MG63 (cell line): ENCODE data around the gene NOP9. TPM values are rescaled to one million over a fixed set of nuclear protein-coding genes. Genes with fewer than 3 reads are reported as not detected.

Experiments
- DNase-seq: peaks from one replicate; pipeline ENCODE4 v3.0.0-alpha.2; 2020
- H3K27me3 ChIP-seq: fragments of 250-450 bp; sonication (Bioruptor Pico); 2 replicates; pipeline ENCODE4 v1.5.1; 2020; ENCODE audit warnings: mild to moderate bottlenecking, moderate library complexity
- H3K36me3 ChIP-seq: fragments of 250-450 bp; sonication (Bioruptor Pico); 2 replicates; pipeline ENCODE4 v1.5.1; 2020; ENCODE audit warnings: mild to moderate bottlenecking, moderate library complexity
- H3K4me3 ChIP-seq: fragments of 250-450 bp; sonication (Bioruptor Pico); 2 replicates; pipeline ENCODE4 v1.5.1; 2020; ENCODE audit warnings: mild to moderate bottlenecking, moderate library complexity
- H3K9me3 ChIP-seq: fragments of 250-450 bp; sonication (Bioruptor Pico); 2 replicates; pipeline ENCODE4 v1.5.1; 2020; ENCODE audit warnings: mild to moderate bottlenecking, moderate library complexity
- total RNA-seq: library from RNA; depleted of rRNA; stranded (reverse); fragments of >200 nt; shearing (Covaris generic); gene quantifications from 2 replicates; pipeline ENCODE4 v1.2.3, GENCODE V29; 2014; ENCODE audit warnings: low replicate concordance; rRNA removed

The NOP9 gene, protein sequence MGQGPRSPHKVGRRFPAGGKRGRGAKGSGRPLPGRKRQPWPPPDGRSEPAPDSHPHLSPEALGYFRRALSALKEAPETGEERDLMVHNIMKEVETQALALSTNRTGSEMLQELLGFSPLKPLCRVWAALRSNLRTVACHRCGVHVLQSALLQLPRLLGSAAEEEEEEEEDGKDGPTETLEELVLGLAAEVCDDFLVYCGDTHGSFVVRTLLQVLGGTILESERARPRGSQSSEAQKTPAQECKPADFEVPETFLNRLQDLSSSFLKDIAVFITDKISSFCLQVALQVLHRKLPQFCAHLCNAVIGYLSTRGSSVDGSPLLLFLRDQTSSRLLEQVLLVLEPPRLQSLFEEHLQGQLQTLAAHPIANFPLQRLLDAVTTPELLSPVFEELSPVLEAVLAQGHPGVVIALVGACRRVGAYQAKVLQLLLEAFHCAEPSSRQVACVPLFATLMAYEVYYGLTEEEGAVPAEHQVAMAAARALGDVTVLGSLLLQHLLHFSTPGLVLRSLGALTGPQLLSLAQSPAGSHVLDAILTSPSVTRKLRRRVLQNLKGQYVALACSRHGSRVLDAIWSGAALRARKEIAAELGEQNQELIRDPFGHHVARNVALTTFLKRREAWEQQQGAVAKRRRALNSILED
- total RNA-seq, result 6.6 and 10.6 TPM in 2 replicates

DNA sequence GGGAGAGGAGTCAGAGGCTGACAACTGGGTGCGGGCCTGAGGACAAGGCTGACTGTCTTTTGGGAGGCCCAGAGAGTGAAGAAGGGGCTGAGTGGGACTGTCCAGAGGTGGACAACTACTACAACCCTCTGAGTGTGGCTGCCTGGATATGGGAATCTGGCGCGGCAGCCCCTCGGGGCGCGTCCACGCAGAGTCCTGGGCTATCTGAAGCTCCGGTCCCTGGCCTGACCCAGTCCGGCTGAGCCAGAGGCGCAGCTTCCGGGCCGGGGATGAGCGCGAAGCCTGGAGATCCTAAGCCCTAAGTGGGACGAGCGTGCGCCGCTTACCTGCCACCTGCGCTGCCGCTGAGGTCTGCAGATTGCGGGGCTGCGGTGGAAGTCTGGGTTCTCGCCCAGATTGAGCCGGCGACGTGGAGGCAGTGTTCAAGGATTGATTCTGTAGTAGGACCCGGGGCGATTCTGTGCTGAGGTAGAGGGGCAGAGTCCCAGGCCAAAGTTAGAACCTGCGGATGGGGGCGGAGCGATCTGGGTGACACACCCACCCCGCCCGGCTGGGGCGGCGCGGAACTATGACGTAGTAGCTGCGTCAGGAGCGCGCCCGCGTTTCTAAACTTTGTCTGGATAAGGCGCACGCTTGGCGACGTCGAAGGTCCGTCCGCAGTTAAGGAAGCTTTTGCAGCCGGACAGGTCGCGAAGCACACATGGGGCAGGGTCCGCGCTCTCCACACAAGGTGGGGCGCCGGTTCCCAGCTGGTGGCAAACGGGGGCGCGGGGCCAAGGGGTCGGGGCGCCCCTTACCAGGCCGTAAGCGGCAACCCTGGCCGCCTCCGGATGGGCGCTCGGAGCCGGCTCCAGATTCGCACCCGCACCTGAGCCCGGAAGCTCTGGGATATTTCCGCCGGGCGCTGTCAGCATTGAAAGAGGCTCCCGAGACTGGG is at the start of gene NOP9, which contains the start of gene DHRS1:
Gene NOP9, plus strand, starts transcription at position 596 of the 937 bp plus-strand sequence. Its CDS starts 105 bp downstream, at position 701.
Gene DHRS1, minus strand, starts transcription at position 526 of the 937 bp plus-strand sequence. CDS start 674 bp downstream, outside the sequence.
- Histone ChIP-seq H3K27me3 (no peaks in the 10 kb centered on the region), H3K4me3 (peak within 1 kb of the TSS; percentile 77), H3K36me3 (peaks cover 10% of the 10 kb centered on the region; the same call in 1 of the 2 replicates), H3K9me3 (no peaks in the 10 kb centered on the region)
- peak; percentile 76 for DNase-seq

DNA sequence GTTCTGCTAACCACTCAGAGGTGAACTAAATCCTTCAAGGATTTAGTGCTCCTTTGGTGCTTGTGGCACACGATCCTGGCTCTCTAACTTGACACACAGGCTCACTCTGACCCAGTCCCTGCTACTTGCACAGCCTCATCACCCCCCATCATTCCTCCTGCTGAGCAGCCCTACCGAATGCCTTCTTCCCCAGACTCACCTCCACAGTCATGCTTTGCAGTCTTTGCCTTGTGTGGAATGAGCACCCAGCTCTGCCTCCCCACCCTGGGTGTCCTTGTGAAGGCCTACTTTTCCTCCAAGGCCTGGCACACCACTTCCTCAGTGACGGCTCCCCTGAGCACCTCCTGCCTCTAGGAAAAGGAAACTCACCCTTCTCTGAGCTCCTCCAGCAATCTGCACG is 49.3 kb upstream of the NOP9 start:
- Histone ChIP-seq H3K9me3 (no peaks in the 10 kb centered on the region), H3K4me3 (no peak overlapping the region), H3K36me3 (no peaks in the 10 kb centered on the region), H3K27me3 (no peaks in the 10 kb centered on the region)
- DNase-seq, result no peak

DNA sequence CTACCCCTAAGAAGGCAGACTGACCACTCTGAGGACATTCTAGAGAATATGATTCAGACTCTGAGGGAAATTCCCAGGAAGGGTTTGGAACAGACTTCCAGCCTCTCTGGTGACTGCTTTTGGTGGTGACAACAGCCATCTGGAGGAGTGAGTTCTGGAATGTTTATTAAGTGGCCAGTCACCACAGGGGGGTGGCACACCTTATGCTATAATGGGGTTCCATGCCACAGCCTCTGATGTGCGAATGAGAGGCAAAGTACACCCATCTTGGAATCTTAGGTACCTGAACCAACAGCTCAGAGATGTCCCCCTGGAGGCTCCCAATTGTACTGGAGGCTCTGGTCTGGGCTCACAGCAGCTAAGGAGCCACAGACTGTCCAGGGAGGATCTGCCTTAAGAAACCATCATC is 47.8 kb upstream of the NOP9 start:
- no peaks in the 10 kb centered on the region for H3K36me3 ChIP-seq
- no peaks in the 10 kb centered on the region for H3K9me3 ChIP-seq
- H3K4me3 ChIP-seq, result no peak overlapping the region
- no peak for DNase-seq
- no peaks in the 10 kb centered on the region for H3K27me3 ChIP-seq

DNA sequence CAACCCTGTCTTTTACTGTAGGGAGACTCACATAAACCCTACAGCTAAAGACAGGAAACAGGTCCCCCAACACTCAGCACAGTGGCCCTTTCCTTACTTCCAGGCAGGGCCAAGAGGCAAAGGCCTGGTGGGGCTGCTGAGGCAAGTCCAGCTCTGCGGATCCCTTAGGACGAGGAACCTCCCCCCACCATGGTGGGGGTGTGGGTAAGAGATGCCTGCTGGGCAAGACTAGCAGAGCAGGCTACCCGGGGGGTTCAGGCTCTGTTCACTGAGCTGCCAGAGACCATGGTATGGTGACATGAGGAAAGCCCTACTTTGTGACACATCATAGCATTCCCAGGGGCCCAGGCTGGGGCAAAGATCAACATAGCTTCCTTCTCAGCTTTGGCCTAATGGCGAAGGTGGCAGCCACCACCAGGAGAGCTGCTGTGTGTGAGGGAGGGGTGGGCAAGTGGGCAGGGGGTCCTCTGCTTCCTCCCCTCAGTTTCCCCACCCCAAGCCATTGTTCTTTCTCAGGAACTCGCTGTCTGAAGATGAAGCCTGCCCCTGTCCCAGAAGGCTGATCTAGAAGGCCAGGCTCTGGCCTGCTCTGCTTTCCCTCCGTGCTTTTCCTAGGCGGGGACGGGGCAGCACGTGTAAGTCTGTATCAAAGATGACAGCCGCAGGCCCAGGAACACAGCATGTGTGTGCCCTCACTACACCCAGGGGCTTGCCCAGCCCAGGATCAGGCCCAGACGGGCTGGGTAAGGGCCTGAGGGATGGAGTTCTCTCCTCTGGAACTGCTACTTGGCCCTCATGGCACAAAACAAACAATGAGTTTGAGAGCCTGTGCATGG is 47.1 kb upstream of the NOP9 start:
- H3K27me3 ChIP-seq, result no peaks in the 10 kb centered on the region

DNA sequence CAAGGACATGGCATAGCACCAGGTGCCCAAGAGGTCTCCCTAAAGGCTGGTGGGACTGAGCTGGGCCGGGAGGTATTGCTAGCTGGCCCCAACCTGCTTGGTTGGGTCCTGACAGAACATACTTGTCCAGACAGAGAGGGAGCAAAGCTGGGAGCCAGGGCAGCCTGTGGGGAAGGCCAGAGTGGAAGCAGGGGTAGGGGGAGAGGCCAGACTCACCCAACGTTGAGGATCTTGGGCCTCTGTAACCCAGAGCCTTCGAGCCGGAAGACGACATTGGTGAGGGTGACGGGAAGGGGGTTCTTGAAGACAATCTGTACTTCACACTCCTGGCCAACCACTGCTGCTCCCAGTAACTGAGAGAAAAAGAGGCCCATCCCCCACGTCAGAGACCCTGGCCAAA is 45.7 kb upstream of the NOP9 start:
- DNase-seq, result no peak
- no peaks in the 10 kb centered on the region for H3K36me3 ChIP-seq
- no peaks in the 10 kb centered on the region for H3K27me3 ChIP-seq
- no peaks in the 10 kb centered on the region for H3K9me3 ChIP-seq
- no peak overlapping the region for H3K4me3 ChIP-seq

More for the DNA sequence above, 47.1 kb upstream of the NOP9 start:
- DNase-seq, result no peak
- no peaks in the 10 kb centered on the region for H3K9me3 ChIP-seq
- H3K36me3 ChIP-seq, result no peaks in the 10 kb centered on the region
- no peak overlapping the region for H3K4me3 ChIP-seq

DNA sequence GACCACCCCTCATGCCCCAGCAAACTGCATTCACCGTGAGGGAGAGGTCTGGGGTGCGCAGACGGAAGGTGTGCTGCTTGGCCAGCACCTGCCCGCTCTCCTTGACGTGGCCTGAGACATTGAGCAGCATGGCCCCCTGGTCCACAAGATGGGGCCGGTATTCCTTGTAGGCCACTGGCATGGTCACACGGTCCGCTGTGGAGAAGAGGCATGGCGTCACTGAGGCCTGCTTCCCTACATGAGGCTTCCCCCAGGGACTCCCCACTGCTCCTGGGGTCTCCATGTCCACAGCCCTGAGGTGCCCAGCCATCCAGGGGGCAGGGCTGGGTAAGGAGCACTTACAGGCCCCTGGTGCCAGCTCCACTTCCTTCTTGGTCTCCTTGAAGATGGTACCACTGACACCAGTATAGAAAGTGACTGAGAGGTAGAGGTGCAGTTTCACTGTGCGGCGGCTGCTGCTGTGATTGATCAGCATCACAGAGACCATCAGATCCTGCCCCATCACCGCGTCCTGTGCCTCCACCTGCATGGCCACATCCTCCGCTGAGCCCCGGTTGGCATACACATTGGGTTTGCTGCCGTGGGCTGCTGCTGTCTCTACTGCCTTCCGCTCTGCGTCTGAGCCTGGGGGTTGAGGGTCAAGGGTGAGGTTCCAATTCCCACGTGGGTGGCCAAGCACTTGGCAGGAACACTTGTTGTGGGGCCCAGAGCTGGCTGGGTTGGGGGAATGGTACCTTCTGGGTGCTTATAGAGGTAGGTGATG is 44.8 kb upstream of the NOP9 start:
- no peaks in the 10 kb centered on the region for H3K27me3 ChIP-seq
- DNase-seq, result no peak
- no peaks in the 10 kb centered on the region for H3K9me3 ChIP-seq
- H3K4me3 ChIP-seq, result no peak overlapping the region
- no peaks in the 10 kb centered on the region for H3K36me3 ChIP-seq

DNA sequence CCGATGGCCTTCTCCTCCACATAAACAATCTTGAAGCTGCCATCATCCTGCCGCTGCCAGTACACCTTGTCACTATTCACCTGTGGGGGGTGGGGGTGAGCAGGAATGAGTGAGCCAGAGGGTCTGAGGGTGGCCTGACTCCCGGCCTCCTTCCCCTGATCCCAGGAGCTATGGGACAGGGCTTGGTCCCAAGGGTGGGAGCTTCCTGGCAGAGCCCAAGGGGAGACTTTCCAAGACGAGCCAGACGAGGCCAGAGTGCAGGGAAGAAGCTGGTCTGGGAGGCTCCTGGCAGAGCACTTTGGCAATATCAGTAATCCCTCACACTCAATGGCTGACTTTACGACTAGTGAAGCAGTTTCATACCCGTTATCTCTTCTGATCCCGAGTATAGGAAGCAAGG is 44.2 kb upstream of the NOP9 start:
- Histone ChIP-seq H3K9me3 (no peaks in the 10 kb centered on the region), H3K36me3 (no peaks in the 10 kb centered on the region), H3K27me3 (no peaks in the 10 kb centered on the region), H3K4me3 (no peak overlapping the region)
- no peak for DNase-seq

DNA sequence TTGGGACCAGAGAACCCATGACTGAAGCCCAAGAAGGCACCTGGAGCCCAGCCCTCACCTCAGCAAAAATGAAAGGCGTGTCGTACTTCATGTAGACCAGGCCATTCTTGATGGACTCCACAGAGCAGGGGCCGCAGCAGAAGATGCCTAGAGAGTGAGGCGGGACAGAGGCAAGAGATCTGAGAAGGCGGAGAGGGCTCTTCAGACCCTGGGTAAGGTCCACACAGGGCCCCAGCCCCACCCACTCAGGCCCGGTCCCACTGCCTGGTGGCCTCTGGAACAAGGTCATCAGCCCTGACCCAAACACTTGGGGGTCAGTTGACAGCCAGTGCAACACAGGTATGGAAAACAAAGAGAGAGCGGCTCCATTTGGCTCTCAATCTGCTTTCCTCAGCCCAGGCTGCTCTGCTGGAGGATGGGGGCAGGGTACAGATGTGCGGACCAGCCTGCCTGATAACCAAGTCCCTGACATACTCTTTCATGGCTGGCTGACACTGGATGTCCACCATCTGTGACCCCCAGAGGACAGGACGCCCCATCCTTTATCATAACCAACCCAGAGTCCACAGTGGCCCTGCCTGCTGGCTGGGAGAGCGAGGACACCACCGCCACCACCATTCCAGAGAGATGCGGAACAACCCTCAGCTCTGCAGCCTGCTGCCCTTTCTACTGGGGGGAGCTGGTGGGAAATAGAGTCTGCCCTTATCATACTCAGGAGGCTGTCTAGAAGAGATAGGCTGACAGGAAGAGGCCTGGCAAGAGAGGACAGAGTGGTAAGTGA is 43.5 kb upstream of the NOP9 start:
- H3K36me3 ChIP-seq, result no peaks in the 10 kb centered on the region
- no peaks in the 10 kb centered on the region for H3K9me3 ChIP-seq
- H3K4me3 ChIP-seq, result no peak overlapping the region
- H3K27me3 ChIP-seq, result no peaks in the 10 kb centered on the region
- no peak for DNase-seq

DNA sequence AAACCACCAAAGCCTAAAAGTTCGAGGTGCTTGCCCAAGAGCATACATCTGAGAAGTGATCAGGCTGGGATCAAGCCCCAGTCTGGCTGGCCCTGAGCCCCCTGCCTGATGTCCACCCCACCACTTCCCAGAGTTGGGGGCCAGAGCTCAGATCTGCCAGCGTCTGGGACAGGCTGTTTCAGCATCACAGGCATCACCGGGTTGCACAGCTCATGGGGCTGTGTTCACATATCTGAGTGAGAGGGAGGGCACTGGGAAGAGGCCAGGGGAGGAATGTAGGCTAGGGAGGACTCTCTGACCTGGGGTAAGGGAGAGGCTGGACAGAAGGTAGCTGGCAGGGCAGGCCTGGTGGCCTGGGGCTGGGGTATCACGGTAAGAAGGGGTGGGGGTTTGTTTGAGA is 42.7 kb upstream of the NOP9 start:
- Histone ChIP-seq H3K27me3 (no peaks in the 10 kb centered on the region), H3K4me3 (no peak overlapping the region), H3K36me3 (no peaks in the 10 kb centered on the region), H3K9me3 (no peaks in the 10 kb centered on the region)
- no peak for DNase-seq

DNA sequence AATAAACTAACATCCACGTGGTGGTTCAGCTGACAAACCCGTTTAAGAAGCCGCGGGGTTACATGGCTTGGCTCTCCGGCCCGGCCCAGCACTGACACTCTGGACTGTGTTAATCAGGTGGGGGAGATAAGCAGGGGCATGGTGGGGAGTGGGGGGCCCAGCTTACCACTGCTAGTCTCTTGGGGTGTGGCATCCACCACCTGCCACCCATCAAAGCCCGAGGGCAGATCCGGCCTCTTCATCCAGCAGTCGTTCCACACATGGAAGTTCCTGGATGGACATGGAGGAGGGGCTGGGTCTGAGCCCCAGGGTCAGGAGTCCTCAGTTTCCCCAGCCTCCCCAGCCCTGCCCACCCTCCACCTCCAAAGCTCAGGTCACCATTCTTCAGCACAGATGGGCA is 41.5 kb upstream of the NOP9 start:
- Histone ChIP-seq H3K9me3 (no peaks in the 10 kb centered on the region), H3K36me3 (no peaks in the 10 kb centered on the region), H3K4me3 (no peak overlapping the region), H3K27me3 (no peaks in the 10 kb centered on the region)
- DNase-seq, result no peak

DNA sequence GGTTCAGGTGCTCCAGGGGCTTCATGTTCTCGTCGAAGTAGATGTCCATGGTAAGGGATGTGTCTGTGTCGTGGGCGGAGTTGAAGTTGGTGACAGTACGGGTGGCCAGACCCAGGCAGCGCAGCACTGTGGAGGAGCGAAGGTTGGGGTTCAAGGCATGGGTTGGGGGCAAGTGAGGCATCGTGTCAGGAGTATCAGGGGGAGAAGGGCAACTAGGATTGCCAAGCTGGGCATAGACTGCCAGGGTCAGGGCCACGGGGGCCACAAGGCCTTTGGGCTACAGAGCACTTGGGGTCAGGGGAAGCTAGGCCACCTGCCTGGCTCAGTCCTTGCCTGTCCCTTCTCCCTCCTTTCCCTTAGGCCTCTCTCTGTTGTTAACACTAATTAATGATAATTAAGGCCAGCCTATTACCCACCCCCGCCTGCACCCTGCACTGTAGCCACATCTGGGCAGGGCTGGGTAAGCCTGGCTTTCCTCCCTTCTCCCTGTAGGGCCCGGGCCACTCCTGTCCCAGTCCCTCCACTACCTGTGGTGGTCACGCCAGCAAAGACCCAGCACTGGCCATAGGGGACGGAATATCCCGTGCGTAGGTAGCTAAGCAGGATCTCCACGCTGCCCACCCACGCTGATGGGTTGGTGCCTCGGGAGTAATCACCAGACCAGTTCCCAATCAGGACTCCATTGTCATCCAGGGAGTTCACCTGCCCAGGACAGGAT is 40.9 kb upstream of the NOP9 start:
- H3K27me3 ChIP-seq, result no peaks in the 10 kb centered on the region
- DNase-seq, result no peak
- H3K9me3 ChIP-seq, result no peaks in the 10 kb centered on the region
- no peak overlapping the region for H3K4me3 ChIP-seq
- no peaks in the 10 kb centered on the region for H3K36me3 ChIP-seq

DNA sequence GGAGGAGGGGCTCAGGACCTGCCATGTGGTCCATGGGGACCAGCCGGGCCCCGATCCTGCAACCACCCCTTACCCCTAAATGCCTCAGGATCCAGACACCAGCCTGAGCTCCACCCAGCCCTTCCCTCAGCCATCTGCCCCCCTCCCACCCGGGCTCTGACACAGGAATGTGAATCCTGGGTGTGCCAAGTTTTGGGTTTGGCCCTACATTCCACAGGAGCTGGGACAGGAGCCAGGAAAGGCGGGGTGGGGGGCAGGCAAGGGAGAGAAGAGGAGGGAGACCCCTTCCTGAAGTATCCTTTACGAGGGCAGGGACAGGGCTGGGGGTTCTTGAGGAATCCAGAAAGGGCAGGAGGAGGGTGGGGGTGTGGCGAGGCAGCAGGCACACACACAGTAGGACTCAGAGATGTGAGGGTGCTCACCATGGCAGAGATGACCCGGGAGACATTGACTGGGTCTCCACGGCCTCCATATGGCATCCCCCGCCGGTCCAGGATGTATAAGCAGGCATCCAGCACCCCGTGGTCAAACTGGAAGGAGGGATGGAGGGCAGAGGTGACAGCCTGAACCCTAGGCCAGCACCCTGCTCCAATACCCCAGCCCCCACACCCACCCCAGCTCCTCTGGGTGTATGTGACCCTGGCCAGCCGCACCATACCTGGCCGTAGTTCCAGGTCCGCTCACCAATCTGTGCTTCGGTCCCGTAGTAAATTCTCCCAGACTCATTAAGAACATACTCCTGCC is 40.2 kb upstream of the NOP9 start:
- Histone ChIP-seq H3K27me3 (no peaks in the 10 kb centered on the region), H3K4me3 (no peak overlapping the region), H3K36me3 (no peaks in the 10 kb centered on the region), H3K9me3 (no peaks in the 10 kb centered on the region)
- peak; percentile 59 for DNase-seq

DNA sequence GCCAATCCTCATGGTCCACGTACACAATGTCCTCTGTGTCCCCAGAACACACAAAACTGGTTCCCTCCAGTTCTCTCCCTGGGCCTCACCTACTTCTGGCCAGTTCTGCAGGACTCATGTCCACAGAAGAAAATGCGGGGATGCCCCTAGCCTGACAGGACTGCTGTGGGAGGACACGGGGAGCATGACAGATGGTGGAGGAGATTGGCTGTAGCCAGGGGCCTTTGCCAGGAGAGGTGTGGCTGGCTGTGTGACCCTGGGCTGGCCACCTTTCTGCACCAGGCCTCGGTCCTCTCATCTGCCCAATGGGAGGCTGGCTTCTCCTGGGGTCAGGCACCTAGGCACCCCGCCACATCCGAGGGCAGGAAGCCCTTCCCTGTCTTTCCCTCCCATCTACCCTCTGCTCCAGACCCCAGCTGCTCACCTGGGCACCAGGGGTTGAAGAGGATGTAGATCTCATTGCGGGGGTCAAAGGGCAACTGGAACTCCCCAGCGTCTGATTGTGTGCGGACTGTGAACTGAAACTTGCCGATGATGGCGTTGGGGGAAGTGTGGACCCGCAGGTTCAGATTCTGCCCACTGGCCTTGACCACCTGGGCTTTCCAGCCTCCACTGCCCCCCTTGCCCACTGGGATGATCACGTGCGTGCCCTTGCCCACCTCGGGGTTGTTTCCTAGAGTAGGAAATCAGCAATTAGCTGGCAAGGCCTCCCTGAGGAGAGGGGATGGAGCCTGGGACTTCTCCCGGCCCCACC is 39.4 kb upstream of the NOP9 start:
- Histone ChIP-seq H3K4me3 (no peak overlapping the region), H3K36me3 (no peaks in the 10 kb centered on the region), H3K9me3 (no peaks in the 10 kb centered on the region), H3K27me3 (no peaks in the 10 kb centered on the region)
- DNase-seq, result no peak
